HG02763 (cell line): ENCODE measurements around the gene FOXO1.

ENCODE experiments used
- ATAC-seq: cut with Tn5 transposase; IDR thresholded peaks from one replicate; pipeline ENCODE4 v1.9.1; 2021; ENCODE audit warnings: mild to moderate bottlenecking, moderate library complexity; ENCODE audit not compliant: unreplicated experiment

Gene FOXO1

GRCh38 chr13:40517486-40518480, 148.7 kb downstream of the FOXO1 start:
- ATAC-seq: peak; percentile 77

DNA sequence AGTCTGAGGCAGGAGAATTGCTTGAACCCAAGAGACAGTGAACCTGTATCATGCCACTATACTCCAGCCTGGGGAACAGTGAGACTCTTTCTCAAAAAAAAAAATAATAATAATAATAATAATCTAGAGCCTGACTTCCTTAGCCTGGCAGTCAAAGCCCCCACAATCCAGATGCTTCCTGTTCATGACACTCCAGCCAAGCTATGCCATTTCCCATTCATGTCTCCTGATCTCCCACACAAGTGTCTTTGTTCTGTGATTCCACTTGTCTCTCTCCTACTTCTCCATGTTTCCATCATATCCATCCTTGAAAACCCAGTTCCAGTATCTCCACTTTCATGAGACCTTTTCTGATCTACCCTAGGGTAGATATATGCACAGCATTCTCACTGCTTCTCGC, 150.7 kb downstream of the FOXO1 start:
- ATAC-seq: no peak

DNA sequence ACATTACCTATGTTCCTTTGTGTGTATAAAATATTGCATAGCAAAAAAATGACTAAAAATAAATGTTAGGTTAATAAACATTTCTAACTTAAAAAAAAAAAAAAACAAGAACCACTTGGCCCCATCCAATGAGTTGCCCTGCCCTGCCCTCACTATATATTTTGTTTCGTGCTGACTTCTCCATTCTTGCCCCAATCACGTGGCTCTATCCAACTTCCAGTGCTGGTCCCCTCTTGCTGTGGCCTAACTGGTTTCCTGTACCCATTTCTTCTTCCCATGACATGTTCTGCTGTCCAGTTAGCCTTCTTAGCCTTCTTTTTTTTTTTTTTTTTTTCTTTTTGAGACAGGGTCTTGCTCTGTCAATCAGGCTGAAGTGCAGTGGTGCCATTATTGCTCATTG, 151.6 kb downstream of the FOXO1 start:
- no peak for ATAC-seq

DNA sequence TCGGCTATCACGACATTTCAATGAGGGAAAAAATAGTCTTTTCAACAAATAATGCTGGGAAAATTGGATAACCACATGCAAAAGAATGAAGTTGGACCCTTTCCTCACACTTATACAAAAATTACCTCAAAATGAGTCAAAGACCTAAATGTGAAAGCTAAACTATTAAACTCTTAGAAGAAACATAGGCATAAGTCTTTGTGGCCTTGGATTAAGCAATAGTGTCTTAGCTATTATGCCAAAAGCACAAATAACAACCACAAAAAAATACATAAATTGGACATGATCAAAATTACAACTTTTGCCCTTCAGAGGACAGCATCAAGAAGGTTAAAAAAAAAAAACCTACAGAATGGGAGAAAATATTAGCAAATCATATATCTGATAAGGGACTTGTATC, 156.6 kb downstream of the FOXO1 start:
- ATAC-seq: no peak

GRCh38 chr13:40508767-40509342, 157.6 kb downstream of the FOXO1 start:
- ATAC-seq: no peak

- ATAC-seq: no peak
These were observed 158.3 kb downstream of the FOXO1 start for GRCh38 chr13:40508127-40508526.

- no peak for ATAC-seq
These were observed 159.6 kb downstream of the FOXO1 start for GRCh38 chr13:40506592-40507446.
